Gastrocnemius medialis (tissue), 4 donors: ENCODE measurements around the gene TMEM72.

Source experiments
- CTCF ChIP-seq, 5 experiments: fragments of 450-650 bp in 3 of 5; fragments of 200-600 bp in 2 of 5; sonication (generic) in 2 of 5; IDR thresholded peaks in 4 of 5; conservative IDR thresholded peaks in 1 of 5; 1 replicate in 4 of 5; 2 replicates in 1 of 5; pipeline ENCODE4 v1.5.1; 2016 to 2019; ENCODE audit warnings: antibody characterized with exemption in 5 of 5, mild to moderate bottlenecking in 3 of 5, moderate library complexity in 3 of 5
- POLR2A ChIP-seq, 2 donors: fragments of 450-650 bp; IDR thresholded peaks; one replicate each; pipeline ENCODE4 v1.6.1; 2017; ENCODE audit warnings: antibody characterized with exemption in 2 of 2, mild to moderate bottlenecking in 2 of 2, moderate library complexity in 2 of 2

GRCh38 chr10:44908066-44908749 is 2.9 kb upstream of the TMEM72 start:
- no peak for TF ChIP-seq CTCF (IDR thresholded peaks at IDR 0.05 in 4 of 5, conservative IDR thresholded peaks at IDR 0.05 in 1 of 5)
- TF ChIP-seq POLR2A (IDR thresholded peaks at IDR 0.05), result no peak
